Gastroesophageal sphincter (tissue), 4 donors: ENCODE results near the gene MARCHF11. TPM values are rescaled to one million over a fixed set of nuclear protein-coding genes. Genes with fewer than 3 reads are reported as not detected.
A peak's percentile ranks its signal among the peaks of the same experiment; 100 is the strongest.

Experiments used
- ATAC-seq: fragments of 150-250 bp; one replicate; pipeline ENCODE4 v1.9.1; 2016; ENCODE audit warnings: mild to moderate bottlenecking, moderate library complexity
- H3K27ac ChIP-seq, 4 donors: fragments of 200-600 bp; sonication (generic) in 3 of 4; 1 replicate in 3 of 4; 2 replicates in 1 of 4; pipeline ENCODE4 v1.5.1; 2016 to 2019
- H3K27me3 ChIP-seq: fragments of 200-600 bp; sonication (generic); one replicate; pipeline ENCODE4 v1.5.1; 2019
- H3K36me3 ChIP-seq, 2 donors: fragments of 200-600 bp; sonication (generic); one replicate each; pipeline ENCODE4 v1.5.1; 2019; ENCODE audit warnings: control low read depth in 1 of 2
- H3K4me1 ChIP-seq, 3 donors: fragments of 200-600 bp; sonication (generic); 1 replicate in 2 of 3; 2 replicates in 1 of 3; pipeline ENCODE4 v1.5.1; 2016 to 2019; ENCODE audit warnings: control low read depth in 2 of 3
- H3K4me3 ChIP-seq, 2 donors: fragments of 200-600 bp; sonication (generic); one replicate each; pipeline ENCODE4 v1.5.1; 2019; ENCODE audit warnings: mild to moderate bottlenecking in 1 of 2, moderate library complexity in 1 of 2
- H3K9me3 ChIP-seq, 3 donors: fragments of 200-600 bp; sonication (generic); one replicate each; pipeline ENCODE4 v1.5.1; 2017 to 2019; ENCODE audit warnings: control low read depth in 2 of 3
- EP300 ChIP-seq: sonication (generic); formaldehyde crosslinking; IDR thresholded peaks from one replicate; pipeline ENCODE4 v1.6.1; 2017; ENCODE audit warnings: antibody characterized with exemption, mild to moderate bottlenecking
- POLR2A ChIP-seq, 2 donors: fragments of 450-650 bp; IDR thresholded peaks; one replicate each; pipeline ENCODE4 v1.6.1; 2017; ENCODE audit warnings: antibody characterized with exemption in 2 of 2, mild to moderate bottlenecking in 2 of 2, moderate library complexity in 1 of 2
- POLR2AphosphoS5 ChIP-seq: sonication (generic); formaldehyde crosslinking; IDR thresholded peaks from one replicate; pipeline ENCODE4 v1.6.1; 2017; ENCODE audit warnings: antibody characterized with exemption
- WGBS, 2 donors: methylation state at CpG; one replicate each; pipeline ENCODE4 v1.1.5; 2018; ENCODE audit warnings: low coverage in 1 of 2; 5-methylcytosine and 5-hydroxymethylcytosine counted together
- total RNA-seq, 4 donors: library from RNA; depleted of rRNA; stranded (reverse); fragments of >200 nt; gene quantifications; one replicate each; pipeline ENCODE4 v1.1.0, GENCODE V29; 2016
- TF ChIP-seq, protein P1 (sequence below), 4 experiments: fragments of 200-600 bp in 2 of 4; fragments of 450-650 bp in 2 of 4; sonication (generic) in 1 of 4; IDR thresholded peaks; one replicate each; pipeline ENCODE4 v1.5.1; 2017 to 2019; ENCODE audit warnings: antibody characterized with exemption in 4 of 4, mild to moderate bottlenecking in 2 of 4, moderate library complexity in 2 of 4

Gene MARCHF11, protein sequence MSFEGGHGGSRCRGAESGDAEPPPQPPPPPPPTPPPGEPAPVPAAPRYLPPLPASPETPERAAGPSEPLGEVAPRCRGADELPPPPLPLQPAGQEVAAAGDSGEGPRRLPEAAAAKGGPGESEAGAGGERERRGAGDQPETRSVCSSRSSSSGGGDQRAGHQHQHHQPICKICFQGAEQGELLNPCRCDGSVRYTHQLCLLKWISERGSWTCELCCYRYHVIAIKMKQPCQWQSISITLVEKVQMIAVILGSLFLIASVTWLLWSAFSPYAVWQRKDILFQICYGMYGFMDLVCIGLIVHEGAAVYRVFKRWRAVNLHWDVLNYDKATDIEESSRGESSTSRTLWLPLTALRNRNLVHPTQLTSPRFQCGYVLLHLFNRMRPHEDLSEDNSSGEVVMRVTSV
- not detected for total RNA-seq

DNA sequence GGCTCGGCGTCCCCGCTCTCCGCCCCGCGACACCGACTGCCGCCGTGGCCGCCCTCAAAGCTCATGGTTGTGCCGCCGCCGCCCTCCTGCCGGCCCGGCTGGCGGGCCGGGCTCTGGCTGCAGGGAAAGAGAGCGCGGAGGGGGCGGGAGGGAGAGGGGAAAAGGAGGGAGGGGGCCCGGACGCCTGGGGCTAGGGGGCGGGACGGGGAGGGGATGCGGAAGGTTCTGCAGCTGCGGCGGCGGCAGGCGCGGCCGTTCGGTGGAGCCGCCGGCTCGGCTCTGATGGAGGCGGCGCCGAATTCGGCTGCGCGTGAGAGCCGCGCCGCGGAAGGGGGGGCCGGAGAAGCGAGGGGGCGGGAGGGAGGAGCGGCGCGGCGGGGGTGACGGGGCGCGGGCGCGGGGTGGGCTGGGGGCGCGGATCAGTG lies at the start of gene MARCHF11:
MARCHF11 (minus strand) TSS at position 281 of the 425 bp plus-strand sequence; CDS start at position 65, 216 bp downstream.
- Histone ChIP-seq H3K27ac (no peak within 1 kb of the TSS), H3K36me3 (no peaks in the 10 kb centered on the region), H3K9me3 (no peaks in the 10 kb centered on the region), H3K4me3 (peak within 1 kb of the TSS in 1 of 2 donors; percentile 37), H3K4me1 (peaks cover 0 to 18% (median 0%) of the 10 kb centered on the region in 3 donors), H3K27me3 (peaks cover 80% of the 10 kb centered on the region)
- no peak for ATAC-seq
- TF ChIP-seq POLR2A (IDR thresholded peaks at IDR 0.05) (no peak), POLR2AphosphoS5 (no peak), EP300 (no peak)
- TF ChIP-seq, protein P1, sequence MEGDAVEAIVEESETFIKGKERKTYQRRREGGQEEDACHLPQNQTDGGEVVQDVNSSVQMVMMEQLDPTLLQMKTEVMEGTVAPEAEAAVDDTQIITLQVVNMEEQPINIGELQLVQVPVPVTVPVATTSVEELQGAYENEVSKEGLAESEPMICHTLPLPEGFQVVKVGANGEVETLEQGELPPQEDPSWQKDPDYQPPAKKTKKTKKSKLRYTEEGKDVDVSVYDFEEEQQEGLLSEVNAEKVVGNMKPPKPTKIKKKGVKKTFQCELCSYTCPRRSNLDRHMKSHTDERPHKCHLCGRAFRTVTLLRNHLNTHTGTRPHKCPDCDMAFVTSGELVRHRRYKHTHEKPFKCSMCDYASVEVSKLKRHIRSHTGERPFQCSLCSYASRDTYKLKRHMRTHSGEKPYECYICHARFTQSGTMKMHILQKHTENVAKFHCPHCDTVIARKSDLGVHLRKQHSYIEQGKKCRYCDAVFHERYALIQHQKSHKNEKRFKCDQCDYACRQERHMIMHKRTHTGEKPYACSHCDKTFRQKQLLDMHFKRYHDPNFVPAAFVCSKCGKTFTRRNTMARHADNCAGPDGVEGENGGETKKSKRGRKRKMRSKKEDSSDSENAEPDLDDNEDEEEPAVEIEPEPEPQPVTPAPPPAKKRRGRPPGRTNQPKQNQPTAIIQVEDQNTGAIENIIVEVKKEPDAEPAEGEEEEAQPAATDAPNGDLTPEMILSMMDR (IDR thresholded peaks at IDR 0.05), result no peak
- no CpG with 5 or more reads among the region's 59 CpGs for WGBS, 2 donors

DNA sequence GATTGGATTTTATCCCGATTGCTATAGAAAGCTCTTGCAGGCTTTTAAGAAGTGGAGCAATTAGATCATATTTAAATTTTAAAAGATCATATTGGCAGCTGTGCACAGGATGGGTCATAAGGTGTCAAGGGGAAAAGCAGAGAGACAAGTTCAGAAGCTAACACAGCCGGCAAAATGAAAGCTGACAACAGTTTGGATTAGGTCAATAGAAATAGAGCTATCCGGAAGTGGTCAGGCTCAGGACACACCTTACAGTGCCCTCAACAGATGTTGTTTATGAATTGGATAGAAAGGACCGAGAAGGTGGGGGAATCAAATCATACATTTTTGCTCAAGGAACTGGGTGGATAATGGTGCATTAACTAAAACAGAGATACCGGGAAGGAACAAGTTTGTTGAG lies 46.3 kb upstream of the MARCHF11 start:
- Histone ChIP-seq H3K27me3 (peaks cover 6% of the 10 kb centered on the region), H3K9me3 (no peaks in the 10 kb centered on the region), H3K27ac (no peak overlapping the region), H3K36me3 (no peaks in the 10 kb centered on the region), H3K4me1 (no peaks in the 10 kb centered on the region), H3K4me3 (no peak overlapping the region)
- ATAC-seq, result no peak
- whole genome bisulfite sequencing, 2 donors, result 65 to 75% methylated on average over 5 of the region's 5 CpGs
- TF ChIP-seq, protein P1 (IDR thresholded peaks at IDR 0.05), result no peak
- TF ChIP-seq EP300, result no peak
- no peak for TF ChIP-seq POLR2AphosphoS5
- no peak for TF ChIP-seq POLR2A (IDR thresholded peaks at IDR 0.05)

DNA sequence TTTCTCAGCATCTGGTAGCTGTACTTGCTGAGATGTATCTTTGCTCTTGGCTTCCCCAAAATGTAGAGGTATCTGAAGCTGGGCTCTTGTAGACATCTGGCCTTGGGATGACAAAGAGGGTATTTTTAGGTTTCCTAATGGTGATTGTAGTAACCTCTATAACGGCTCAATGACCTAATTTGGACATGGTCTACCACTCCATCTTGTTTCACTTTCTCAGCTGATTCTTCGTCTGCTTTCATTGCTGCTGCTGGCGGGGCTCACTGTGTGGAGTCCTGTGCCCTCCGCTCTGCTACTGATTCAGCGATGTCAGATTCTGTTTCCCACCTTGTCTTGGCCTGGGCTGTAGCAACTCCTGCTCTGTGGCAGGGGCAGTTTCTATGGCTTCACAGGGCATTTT lies 12.7 kb upstream of the MARCHF11 start:
- 69% methylated on average over 5 of the region's 5 CpGs; no CpG with 5 or more reads in 1 of the 2 donors for WGBS, 2 donors
- H3K27ac ChIP-seq, result no peak overlapping the region
- no peak for ATAC-seq
- no peaks in the 10 kb centered on the region for H3K4me1 ChIP-seq
- peaks cover 0 to 5% (median 0%) of the 10 kb centered on the region in 3 donors for H3K9me3 ChIP-seq
- no peak overlapping the region for H3K4me3 ChIP-seq
- H3K27me3 ChIP-seq, result no peaks in the 10 kb centered on the region
- TF ChIP-seq EP300 (no peak), POLR2A (IDR thresholded peaks at IDR 0.05) (no peak), POLR2AphosphoS5 (no peak)
- TF ChIP-seq, protein P1 (IDR thresholded peaks at IDR 0.05), result no peak
- H3K36me3 ChIP-seq, result no peaks in the 10 kb centered on the region

DNA sequence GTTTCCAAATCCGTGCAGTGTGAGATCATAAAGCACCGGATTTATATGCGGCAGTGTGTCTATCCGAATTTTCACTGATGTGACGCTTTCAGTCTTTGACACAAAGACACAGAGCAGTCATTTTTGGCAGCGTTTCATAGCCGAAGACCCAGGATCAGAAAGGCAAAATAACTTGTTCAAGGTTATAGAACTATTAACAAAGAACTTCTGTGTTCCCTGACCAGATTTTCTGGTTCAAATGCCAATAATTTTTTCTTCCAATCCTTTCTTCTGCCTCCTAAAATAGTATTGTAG lies 1.1 kb upstream of the MARCHF11 start:
- H3K27ac ChIP-seq, result no peak overlapping the region
- no peak overlapping the region for H3K4me3 ChIP-seq
- peaks cover 0 to 18% (median 0%) of the 10 kb centered on the region in 3 donors for H3K4me1 ChIP-seq
- ATAC-seq, result no peak
- peaks cover 73% of the 10 kb centered on the region for H3K27me3 ChIP-seq
- H3K36me3 ChIP-seq, result no peaks in the 10 kb centered on the region
- TF ChIP-seq EP300 (no peak), POLR2A (IDR thresholded peaks at IDR 0.05) (no peak), POLR2AphosphoS5 (no peak)
- TF ChIP-seq, protein P1 (IDR thresholded peaks at IDR 0.05), result no peak
- 15 to 28% methylated on average over 7 of the region's 7 CpGs for WGBS, 2 donors
- no peaks in the 10 kb centered on the region for H3K9me3 ChIP-seq
